ENCODE measurements around the gene SPPL2C.
"Not testable (repeated sequence)": the region's sequence is repeated elsewhere in the genome, so short reads cannot be mapped to it uniquely, and the experiment has no call there.

Gene SPPL2C

GRCh38 chr17:45851464-45851863 is 6.8 kb downstream of the SPPL2C start:
- no peak for DNase-seq

GRCh38 chr17:45851873-45852272 is 7.2 kb downstream of the SPPL2C start:
- DNase-seq = no peak

GRCh38 chr17:45852535-45853297 is 8.0 kb downstream of the SPPL2C start:
- peak; percentile 27 for DNase-seq

- no peak for DNase-seq
Measured at GRCh38 chr17:45854209-45854608, 9.5 kb downstream of the SPPL2C start.

- DNase-seq = no peak
Measured at GRCh38 chr17:45855691-45856336, 11.1 kb downstream of the SPPL2C start.

- DNase-seq = peak; percentile 48
Measured at GRCh38 chr17:45857977-45858708, 13.5 kb downstream of the SPPL2C start.

DNA sequence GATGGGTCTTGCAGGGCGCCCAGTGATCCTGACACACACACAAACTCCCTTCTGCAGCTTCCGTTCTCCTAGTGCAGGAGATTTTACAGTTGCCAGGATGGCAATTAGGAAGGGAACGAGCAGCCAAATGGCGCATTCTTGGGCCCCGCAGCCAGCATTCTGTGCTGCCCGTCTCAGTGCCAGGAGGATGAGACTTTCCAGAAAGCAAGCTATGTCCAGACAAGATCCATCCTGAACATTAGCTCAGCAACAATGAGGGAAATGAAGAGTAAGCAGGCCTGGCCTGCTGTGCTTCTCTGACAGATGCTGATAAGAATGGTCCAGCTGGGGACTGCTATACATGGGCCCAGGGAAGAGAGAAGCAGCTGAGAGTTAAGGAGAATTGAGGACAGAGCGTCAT is 16.5 kb downstream of the SPPL2C start:
- DNase-seq = no peak

GRCh38 chr17:45862127-45862526 is 17.4 kb downstream of the SPPL2C start:
- not testable (repeated sequence) for DNase-seq

DNA sequence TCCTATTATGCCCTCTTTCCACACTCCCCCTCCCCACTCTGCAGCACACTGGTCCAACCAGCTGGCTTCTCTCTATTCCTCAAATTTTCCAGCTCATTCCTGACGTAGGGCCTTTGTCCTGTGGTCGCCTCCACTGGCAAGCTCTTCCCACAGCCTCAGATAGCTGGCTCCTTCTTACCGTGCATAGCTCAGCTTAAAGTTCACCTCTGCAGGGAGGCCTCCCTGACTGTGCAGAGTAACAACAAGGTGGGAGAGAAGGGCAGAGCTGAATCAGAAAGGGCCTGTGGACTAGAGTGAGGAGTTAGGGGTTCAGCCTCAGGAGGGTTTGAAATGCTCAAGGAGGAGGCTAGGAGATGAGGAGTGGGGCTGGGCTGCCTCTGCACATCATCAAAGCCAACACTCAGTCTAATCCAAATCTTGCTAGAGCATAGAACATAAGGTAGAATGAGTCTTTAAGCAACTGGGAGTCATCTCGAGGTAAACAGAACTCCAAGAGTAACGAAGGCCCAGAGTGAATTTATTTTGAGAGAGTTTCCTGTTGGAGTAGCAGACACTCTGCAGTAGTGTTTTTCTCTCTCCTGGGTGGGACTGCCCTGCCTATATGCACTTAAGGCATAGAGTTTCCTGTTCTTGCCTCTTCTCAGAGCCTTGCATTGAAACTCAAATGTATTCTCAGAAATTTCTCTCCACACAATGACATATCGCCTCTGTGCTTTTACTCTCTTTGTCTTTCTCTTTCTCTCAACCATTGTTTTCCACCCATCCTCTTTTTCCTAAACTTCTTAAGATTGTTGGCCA is 19.4 kb downstream of the SPPL2C start:
- DNase-seq = no peak

DNA sequence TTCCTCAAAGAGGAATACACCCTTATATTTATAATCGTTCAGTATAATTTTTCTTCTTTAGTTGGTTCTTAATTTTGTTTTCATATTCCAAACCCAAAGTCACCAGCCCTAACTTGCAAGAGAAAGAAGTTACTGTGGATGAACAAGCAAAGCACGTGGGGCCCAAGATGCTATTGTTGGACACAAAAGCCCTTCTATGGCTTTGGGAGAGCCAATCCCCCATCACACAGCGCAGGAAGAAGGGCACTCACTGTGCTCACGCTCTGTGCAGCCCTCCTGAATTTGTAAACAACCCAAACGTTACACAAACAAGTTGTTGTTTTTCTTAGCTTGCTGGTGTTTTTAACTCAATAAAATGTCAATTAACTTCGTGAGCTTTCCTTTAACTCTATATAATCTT is 22.5 kb downstream of the SPPL2C start:
- DNase-seq = no peak

DNA sequence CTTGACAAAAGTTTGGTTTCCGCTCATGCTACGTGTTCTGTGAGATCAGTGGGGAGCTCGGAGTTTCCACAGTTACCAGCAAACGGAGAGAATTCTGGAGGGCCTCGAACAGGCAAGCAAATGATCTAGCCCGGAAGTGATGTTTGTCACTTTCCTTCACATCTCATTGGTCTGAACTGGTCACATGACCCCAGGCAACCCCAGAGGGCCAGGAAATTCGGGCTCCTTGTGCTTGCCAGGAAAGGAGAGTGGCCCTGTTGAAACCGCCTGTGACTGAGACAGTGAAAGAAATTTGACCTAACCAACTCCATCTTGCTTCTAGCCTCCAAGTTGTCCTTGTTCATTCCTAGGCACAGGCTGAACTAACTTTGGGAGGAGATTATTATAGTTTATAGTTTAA is 23.0 kb downstream of the SPPL2C start:
- DNase-seq = no peak

DNA sequence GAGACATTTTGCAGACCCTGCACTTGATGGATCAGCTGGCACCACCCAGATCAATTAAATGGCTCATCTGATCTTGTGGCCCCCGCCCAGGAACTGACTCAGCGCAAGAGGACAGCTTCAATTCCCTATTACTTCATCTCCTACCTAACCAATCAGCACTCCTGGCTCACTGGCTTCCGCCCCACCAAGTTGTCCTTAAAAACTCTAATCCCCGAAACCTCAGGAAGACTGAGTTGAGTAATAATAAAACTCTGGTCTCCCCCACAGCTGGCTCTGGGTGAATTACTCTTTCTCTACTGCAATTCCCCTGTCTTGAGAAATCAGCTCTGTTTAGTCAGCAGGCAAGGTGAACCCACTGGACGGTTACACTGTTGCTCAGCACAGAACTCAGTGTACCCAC is 23.6 kb downstream of the SPPL2C start:
- DNase-seq = no peak

DNA sequence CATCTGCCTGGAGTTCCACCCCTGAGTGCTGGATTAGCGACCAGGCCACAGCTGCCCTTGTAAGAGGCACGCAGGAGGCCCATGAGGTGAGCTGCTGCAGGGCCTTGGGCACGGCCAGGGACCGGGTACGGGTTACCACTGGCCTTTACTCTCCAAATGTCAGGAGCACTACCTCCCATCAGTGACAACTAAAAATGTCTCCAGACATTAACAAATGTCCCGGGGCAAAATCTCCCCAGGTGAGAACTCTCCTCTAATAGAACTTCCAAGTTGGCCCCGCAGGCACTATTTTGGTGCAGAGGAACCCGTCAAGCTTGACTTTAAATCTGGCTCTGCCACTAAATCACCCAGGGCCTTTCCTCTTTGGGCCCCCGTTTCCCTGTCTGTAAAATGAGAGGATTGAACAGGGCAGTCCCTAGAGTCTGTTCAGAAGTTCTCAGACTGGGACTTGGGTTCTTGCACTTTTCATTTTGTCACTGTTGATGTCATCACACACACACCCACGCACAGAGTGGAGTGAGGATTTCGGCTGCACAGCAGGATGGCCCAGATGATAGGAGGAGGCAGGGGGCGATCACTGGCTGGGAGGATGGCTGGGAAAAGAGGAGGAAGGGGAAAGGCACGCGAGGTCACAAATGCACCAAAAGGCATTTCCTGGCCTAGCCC is 25.1 kb downstream of the SPPL2C start:
- no peak for DNase-seq

DNA sequence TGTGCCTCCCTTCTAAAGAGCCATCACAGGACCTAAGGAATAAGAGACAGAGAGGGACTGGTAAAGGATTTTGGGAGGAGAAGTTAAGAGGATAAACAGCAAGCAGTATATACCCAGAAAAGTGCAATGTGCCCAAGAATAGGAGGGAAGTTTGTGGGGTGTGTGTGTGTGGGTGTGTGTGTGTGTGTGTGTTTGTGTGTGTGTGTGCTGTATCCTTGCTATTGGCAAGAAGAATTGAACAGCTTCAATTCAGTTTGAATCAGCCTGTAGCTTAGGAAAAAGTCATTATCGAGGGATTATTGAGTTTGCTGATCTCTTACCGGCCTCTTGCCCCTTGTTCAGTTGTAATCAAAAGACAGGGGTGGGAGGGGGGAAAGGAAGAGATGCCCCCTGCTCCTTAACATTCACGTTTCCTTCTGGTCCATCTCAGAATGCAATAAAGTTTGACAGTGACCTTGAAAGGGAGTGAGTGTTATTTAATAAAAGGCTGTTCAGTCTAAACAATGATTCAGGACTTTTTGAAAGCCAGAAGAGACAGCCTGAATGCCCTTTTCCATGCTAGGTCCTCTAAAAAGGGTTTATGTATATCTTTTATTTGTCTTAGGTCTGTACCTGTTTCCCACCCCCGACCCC is 25.8 kb downstream of the SPPL2C start:
- DNase-seq = no peak

DNA sequence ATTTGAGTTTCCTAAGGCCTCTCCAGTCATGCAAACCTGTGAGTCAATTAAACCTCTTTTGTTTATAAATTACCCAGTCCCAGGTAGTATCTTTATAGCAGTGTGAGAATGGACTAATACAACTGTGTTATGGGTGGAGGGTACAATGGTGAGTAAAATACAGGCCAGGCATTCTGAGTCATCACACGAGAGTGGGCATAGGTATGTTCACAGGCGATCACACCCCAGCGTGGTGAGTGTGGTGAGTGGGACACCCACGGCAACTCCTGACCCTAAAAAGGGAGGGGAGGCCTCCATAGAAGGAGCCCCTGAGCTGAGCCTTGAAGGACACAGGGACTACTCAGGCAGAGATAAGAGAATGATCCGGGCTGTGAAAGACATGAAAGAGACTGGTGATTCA is 27.0 kb downstream of the SPPL2C start:
- no peak for DNase-seq

DNA sequence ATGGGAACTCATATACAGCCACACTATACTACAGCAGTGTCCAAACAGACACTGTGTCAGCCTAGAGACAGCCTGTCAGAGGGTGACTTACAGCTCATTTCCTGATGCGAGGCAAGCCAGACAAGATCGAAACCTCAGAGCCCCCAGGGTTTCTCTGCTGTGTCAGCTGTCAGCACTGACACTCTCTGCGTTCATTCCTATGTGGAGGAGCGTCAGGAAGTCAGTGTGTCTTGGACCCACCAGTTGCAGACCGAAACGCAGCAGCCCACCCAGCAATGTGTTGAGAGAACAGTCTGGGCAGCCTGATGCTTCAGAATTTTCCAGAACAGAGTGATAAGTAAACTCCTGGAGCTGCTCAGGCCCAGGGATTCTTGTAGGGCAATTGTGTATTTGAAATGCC is 29.0 kb downstream of the SPPL2C start:
- DNase-seq = no peak

GRCh38 chr17:45874151-45874550 is 29.5 kb downstream of the SPPL2C start:
- no peak for DNase-seq

DNA sequence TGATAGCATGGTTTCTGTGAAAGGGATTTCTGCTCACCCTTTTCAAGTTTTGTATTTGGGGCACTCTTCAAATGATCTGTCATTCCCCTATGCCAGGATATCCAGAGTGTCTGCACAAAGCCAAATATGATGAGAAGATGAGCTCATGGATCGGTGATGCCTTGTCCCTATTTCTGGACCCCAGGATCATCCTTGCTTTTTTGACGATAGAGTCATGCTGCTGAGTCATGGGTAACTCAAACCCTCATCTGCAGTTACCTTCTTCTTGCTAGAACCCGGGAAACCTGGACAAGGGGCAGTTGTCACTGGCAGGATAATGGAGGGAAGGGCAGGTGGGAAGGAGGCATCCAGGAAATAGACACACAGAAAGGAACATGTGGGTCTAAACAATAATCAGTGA is 31.9 kb downstream of the SPPL2C start:
- DNase-seq = no peak

GRCh38 chr17:45877467-45877866 is 32.8 kb downstream of the SPPL2C start:
- no peak for DNase-seq

- DNase-seq = no peak
Measured at GRCh38 chr17:45883063-45883462, 38.4 kb downstream of the SPPL2C start.

DNA sequence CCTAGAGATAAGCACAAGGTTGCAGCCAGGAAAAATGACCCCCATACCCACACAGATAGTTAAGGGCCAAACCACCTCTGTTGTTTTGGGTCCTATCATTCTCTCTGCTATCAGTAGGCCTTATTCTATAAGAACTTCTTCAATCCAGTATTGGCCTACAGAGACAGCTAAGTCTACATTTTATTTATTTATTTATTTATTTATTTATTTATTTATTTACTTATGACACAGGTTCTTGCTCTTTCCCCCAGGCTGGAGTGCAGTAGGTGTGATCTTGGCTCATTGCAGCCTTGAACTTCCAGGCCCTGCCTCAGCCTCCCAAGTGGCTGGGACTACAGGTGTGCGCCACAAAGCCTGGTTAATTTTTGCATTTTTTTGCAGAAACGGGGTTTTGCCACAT is 42.2 kb downstream of the SPPL2C start:
- no peak for DNase-seq

- no peak for DNase-seq
Measured at GRCh38 chr17:45888392-45888791, 43.7 kb downstream of the SPPL2C start.

Measured in kidney glomerular epithelial cell (primary cell).